ENCODE data around the gene PTBP1. TPM values are rescaled to one million over a fixed set of nuclear protein-coding genes. Genes with fewer than 3 reads are reported as not detected.

Gene PTBP1
- total RNA-seq, 1 experiment from 2014 or later: 515 TPM

DNA sequence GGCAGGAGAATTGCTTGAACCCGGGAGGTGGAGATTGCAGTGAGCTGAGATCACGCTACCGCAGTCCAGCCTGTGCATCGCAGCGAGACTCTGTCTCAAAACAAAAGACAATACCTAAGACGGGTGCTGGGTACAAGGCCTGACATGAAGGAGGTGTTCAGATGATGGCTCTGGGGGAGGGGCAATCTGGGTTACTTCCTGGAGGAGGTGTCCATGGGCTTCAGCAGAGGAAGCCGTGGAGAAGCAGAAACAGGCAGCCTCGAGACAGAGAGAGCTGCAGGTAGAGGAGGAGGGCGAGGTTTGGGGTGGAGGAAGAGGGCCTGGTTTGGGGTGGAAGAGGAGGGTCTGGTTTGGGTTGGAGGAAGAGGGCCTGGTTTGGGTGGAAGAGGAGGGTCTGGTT is 42.7 kb upstream of the PTBP1 start:
- DNase-seq (ENCODE audit: low read depth, low spot score) (no peak), ATAC-seq (no peak)
- H3K36me3 ChIP-seq (ENCODE audit: control insufficient read depth, insufficient read depth, low read length): no peaks in the 10 kb centered on the region
- intact Hi-C loops (cut with micrococcal nuclease; ENCODE audit: unreplicated experiment) (no loop called here), in situ Hi-C loops (cut with HindIII; ENCODE audit: low pct_unique_long_range_greater_than_20kb, low sequenced_read_pairs) (no loop called here)
- peaks cover 15% of the 10 kb centered on the region for H3K4me1 ChIP-seq (ENCODE audit: control insufficient read depth, insufficient read depth, low read length)
- ChIA-PET CTCF (no interaction called here), POLR2A (interaction anchor here (0.6 kb wide), 1 partner anchor 350 kb away, joined by 3 read pairs; the partner anchor contains the start of gene GPX4)
- no peak overlapping the region for H3K4me3 ChIP-seq (ENCODE audit: low read depth in 2 of 2, low read length in 2 of 2)
- TF ChIP-seq POLR2AphosphoS5 (IDR thresholded peaks at IDR 0.05; ENCODE audit: low read depth, low read length): no peak
- TF ChIP-seq TCF7L2 (IDR thresholded peaks at IDR 0.05; ENCODE audit: low read depth, low read length): no peak
- TF ChIP-seq REST (IDR thresholded peaks at IDR 0.05; ENCODE audit: insufficient read depth in 1 of 2, low read depth in 2 of 2, low read length in 1 of 2): no peak
- H3K9me3 ChIP-seq (ENCODE audit: control insufficient read depth, insufficient read depth, low read depth, low read length): no peaks in the 10 kb centered on the region
- no peak overlapping the region for H3K27ac ChIP-seq (ENCODE audit: low read length)
- BruUV-seq (replicated peaks): no TSS peak
- H3K27me3 ChIP-seq (ENCODE audit: control insufficient read depth, insufficient read depth, low read length): no peaks in the 10 kb centered on the region

DNA sequence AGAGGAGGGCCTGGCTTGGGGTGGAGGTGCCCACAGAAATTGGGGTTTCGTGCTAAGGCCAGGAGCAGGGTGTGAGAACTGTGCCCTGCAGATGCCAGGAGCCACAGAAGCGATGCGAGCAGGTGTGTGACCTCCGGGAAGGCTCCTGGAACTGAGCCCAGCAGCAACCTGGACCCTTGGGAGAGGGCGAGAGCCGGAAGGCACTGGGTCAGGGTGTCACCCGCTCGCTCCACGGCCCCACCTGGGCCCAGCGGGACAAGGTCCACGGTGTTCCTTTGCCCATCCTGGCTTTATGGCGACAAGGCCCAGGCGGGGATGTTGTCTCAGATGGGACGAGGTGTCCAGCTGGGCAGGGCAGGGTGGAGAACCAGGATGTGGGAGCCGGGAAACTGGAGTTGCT is 42.2 kb upstream of the PTBP1 start:
- no peaks in the 10 kb centered on the region for H3K27me3 ChIP-seq (ENCODE audit: control insufficient read depth, insufficient read depth, low read length)
- TF ChIP-seq TCF7L2 (IDR thresholded peaks at IDR 0.05; ENCODE audit: low read depth, low read length) (no peak), REST (IDR thresholded peaks at IDR 0.05; ENCODE audit: insufficient read depth in 1 of 2, low read depth in 2 of 2, low read length in 1 of 2) (no peak)
- no TSS peak for BruUV-seq (replicated peaks)
- H3K9me3 ChIP-seq (ENCODE audit: control insufficient read depth, insufficient read depth, low read depth, low read length): no peaks in the 10 kb centered on the region
- ATAC-seq (no peak), DNase-seq (ENCODE audit: low read depth, low spot score) (no peak)
- H3K4me3 ChIP-seq (ENCODE audit: low read depth in 2 of 2, low read length in 2 of 2): no peak overlapping the region
- ChIA-PET CTCF (no interaction called here), POLR2A (interaction anchor here (0.6 kb wide), 1 partner anchor 349 kb away, joined by 3 read pairs; the partner anchor contains the start of gene GPX4)
- intact Hi-C loops (cut with micrococcal nuclease; ENCODE audit: unreplicated experiment): no loop called here
- in situ Hi-C loops (cut with HindIII; ENCODE audit: low pct_unique_long_range_greater_than_20kb, low sequenced_read_pairs): no loop called here
- H3K36me3 ChIP-seq (ENCODE audit: control insufficient read depth, insufficient read depth, low read length): no peaks in the 10 kb centered on the region
- peaks cover 15% of the 10 kb centered on the region for H3K4me1 ChIP-seq (ENCODE audit: control insufficient read depth, insufficient read depth, low read length)
- no peak overlapping the region for H3K27ac ChIP-seq (ENCODE audit: low read length)

GRCh38 chr19:756236-756635 is 41.0 kb upstream of the PTBP1 start:
- H3K27me3 ChIP-seq (ENCODE audit: control insufficient read depth, insufficient read depth, low read length): no peaks in the 10 kb centered on the region
- ChIA-PET CTCF (no interaction called here), POLR2A (no interaction called here)
- ATAC-seq: no peak
- intact Hi-C loops (cut with micrococcal nuclease; ENCODE audit: unreplicated experiment) (no loop called here), in situ Hi-C loops (cut with HindIII; ENCODE audit: low pct_unique_long_range_greater_than_20kb, low sequenced_read_pairs) (no loop called here)
- no peaks in the 10 kb centered on the region for H3K36me3 ChIP-seq (ENCODE audit: control insufficient read depth, insufficient read depth, low read length)
- BruUV-seq (replicated peaks): no TSS peak
- DNase-seq (ENCODE audit: low read depth, low spot score): no peak
- no peak overlapping the region for H3K27ac ChIP-seq (ENCODE audit: low read length)
- TF ChIP-seq CTCF (IDR thresholded peaks at IDR 0.05): no peak
- no peak for TF ChIP-seq SIN3A (IDR thresholded peaks at IDR 0.05; ENCODE audit: borderline replicate concordance, insufficient read depth, low read depth, low read length)
- H3K9me3 ChIP-seq (ENCODE audit: control insufficient read depth, insufficient read depth, low read depth, low read length): no peaks in the 10 kb centered on the region
- peaks cover 13% of the 10 kb centered on the region for H3K4me1 ChIP-seq (ENCODE audit: control insufficient read depth, insufficient read depth, low read length)
- H3K4me3 ChIP-seq (ENCODE audit: low read depth in 2 of 2, low read length in 2 of 2): no peak overlapping the region

Measured in Panc1 (cell line).